ENCODE measurements around the gene AHCYL1. TPM values are rescaled to one million over a fixed set of nuclear protein-coding genes. Genes with fewer than 3 reads are reported as not detected.

AHCYL1 gene
- polyA plus RNA-seq, 1 donor (not counting 4 experiments of a cell fraction or from before 2014, with no cell fraction given), result 64.8 TPM

GRCh38 chr1:109969146-109969829, 15.3 kb upstream of the AHCYL1 start:
- Histone ChIP-seq H3K36me3 (ENCODE audit: control insufficient read depth in 2 of 2, extremely low read depth in 1 of 2, insufficient read depth in 2 of 2, low read length in 2 of 2) (no peaks in the 10 kb centered on the region), H3K9me3 (ENCODE audit: control insufficient read depth, low read depth, low read length) (no peaks in the 10 kb centered on the region), H3K9me1 (ENCODE audit: control insufficient read depth, extremely low read depth, insufficient read depth, low read length) (no peaks in the 10 kb centered on the region), H3K4me1 (ENCODE audit: control insufficient read depth, extremely low read depth, insufficient read depth, low read length) (peaks cover 10% of the 10 kb centered on the region), H3K9ac (ENCODE audit: control insufficient read depth, extremely low read depth, insufficient read depth, low read length) (no peak overlapping the region), H2AFZ (ENCODE audit: control insufficient read depth, low read length) (no peak overlapping the region), H3K27ac (ENCODE audit: control insufficient read depth, insufficient read depth, low read length) (no peak overlapping the region), H3K27me3 (ENCODE audit: control insufficient read depth, extremely low read depth, insufficient read depth, low read length) (no peaks in the 10 kb centered on the region), H4K20me1 (ENCODE audit: control insufficient read depth, extremely low read depth, insufficient read depth, low read length) (no peaks in the 10 kb centered on the region), H3K4me2 (ENCODE audit: control insufficient read depth, extremely low read depth, insufficient read depth, low read depth, low read length) (no peak overlapping the region), H3K79me2 (ENCODE audit: control insufficient read depth, insufficient read depth, low read length) (no peaks in the 10 kb centered on the region), H3K4me3 (ENCODE audit: control insufficient read depth in 2 of 3, extremely low read depth in 1 of 3, insufficient read depth in 2 of 3, low read depth in 1 of 3, low read length in 3 of 3) (no peak overlapping the region)
- TF ChIP-seq EZH2 (IDR thresholded peaks at IDR 0.05; ENCODE audit: low read length), result no peak
- TF ChIP-seq, protein P1, sequence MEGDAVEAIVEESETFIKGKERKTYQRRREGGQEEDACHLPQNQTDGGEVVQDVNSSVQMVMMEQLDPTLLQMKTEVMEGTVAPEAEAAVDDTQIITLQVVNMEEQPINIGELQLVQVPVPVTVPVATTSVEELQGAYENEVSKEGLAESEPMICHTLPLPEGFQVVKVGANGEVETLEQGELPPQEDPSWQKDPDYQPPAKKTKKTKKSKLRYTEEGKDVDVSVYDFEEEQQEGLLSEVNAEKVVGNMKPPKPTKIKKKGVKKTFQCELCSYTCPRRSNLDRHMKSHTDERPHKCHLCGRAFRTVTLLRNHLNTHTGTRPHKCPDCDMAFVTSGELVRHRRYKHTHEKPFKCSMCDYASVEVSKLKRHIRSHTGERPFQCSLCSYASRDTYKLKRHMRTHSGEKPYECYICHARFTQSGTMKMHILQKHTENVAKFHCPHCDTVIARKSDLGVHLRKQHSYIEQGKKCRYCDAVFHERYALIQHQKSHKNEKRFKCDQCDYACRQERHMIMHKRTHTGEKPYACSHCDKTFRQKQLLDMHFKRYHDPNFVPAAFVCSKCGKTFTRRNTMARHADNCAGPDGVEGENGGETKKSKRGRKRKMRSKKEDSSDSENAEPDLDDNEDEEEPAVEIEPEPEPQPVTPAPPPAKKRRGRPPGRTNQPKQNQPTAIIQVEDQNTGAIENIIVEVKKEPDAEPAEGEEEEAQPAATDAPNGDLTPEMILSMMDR (optimal IDR thresholded peaks at IDR 0.05 in 1 of 3, IDR thresholded peaks at IDR 0.05 in 1 of 3, conservative IDR thresholded peaks at IDR 0.05 in 1 of 3; ENCODE audit: extremely low read depth in 1 of 3, insufficient read depth in 2 of 3, low read length in 3 of 3), result no peak
- FAIRE-seq (peak; percentile 75), DNase-seq (ENCODE audit: low read depth, low spot score) (no peak)
- dilution Hi-C loops (cut with MboI; ENCODE audit: extremely low pct_ligation_motif_present, low sequenced_read_pairs), result no loop called here

GRCh38 chr1:109969907-109970306, 14.7 kb upstream of the AHCYL1 start:
- no peaks in the 10 kb centered on the region for H3K9me3 ChIP-seq (ENCODE audit: control insufficient read depth, low read depth, low read length)
- no peak for TF ChIP-seq EZH2 (IDR thresholded peaks at IDR 0.05; ENCODE audit: low read length)
- TF ChIP-seq, protein P1 (optimal IDR thresholded peaks at IDR 0.05 in 1 of 3, IDR thresholded peaks at IDR 0.05 in 1 of 3, conservative IDR thresholded peaks at IDR 0.05 in 1 of 3; ENCODE audit: extremely low read depth in 1 of 3, insufficient read depth in 2 of 3, low read length in 3 of 3), result no peak
- peaks cover 10% of the 10 kb centered on the region for H3K4me1 ChIP-seq (ENCODE audit: control insufficient read depth, extremely low read depth, insufficient read depth, low read length)
- no peaks in the 10 kb centered on the region for H4K20me1 ChIP-seq (ENCODE audit: control insufficient read depth, extremely low read depth, insufficient read depth, low read length)
- no peak overlapping the region for H3K9ac ChIP-seq (ENCODE audit: control insufficient read depth, extremely low read depth, insufficient read depth, low read length)
- no peaks in the 10 kb centered on the region for H3K36me3 ChIP-seq (ENCODE audit: control insufficient read depth in 2 of 2, extremely low read depth in 1 of 2, insufficient read depth in 2 of 2, low read length in 2 of 2)
- dilution Hi-C loops (cut with MboI; ENCODE audit: extremely low pct_ligation_motif_present, low sequenced_read_pairs), result no loop called here
- H3K4me2 ChIP-seq (ENCODE audit: control insufficient read depth, extremely low read depth, insufficient read depth, low read depth, low read length), result no peak overlapping the region
- DNase-seq (ENCODE audit: low read depth, low spot score) (no peak), FAIRE-seq (no peak)
- H3K4me3 ChIP-seq (ENCODE audit: control insufficient read depth in 2 of 3, extremely low read depth in 1 of 3, insufficient read depth in 2 of 3, low read depth in 1 of 3, low read length in 3 of 3), result no peak overlapping the region
- H3K27ac ChIP-seq (ENCODE audit: control insufficient read depth, insufficient read depth, low read length), result no peak overlapping the region
- no peaks in the 10 kb centered on the region for H3K27me3 ChIP-seq (ENCODE audit: control insufficient read depth, extremely low read depth, insufficient read depth, low read length)
- H3K9me1 ChIP-seq (ENCODE audit: control insufficient read depth, extremely low read depth, insufficient read depth, low read length), result no peaks in the 10 kb centered on the region
- no peaks in the 10 kb centered on the region for H3K79me2 ChIP-seq (ENCODE audit: control insufficient read depth, insufficient read depth, low read length)
- no peak overlapping the region for H2AFZ ChIP-seq (ENCODE audit: control insufficient read depth, low read length)
